Right forelimb (tissue), 1 donor: ENCODE measurements around the gene SLC16A11.
"Not testable (repeated sequence)": the region's sequence is repeated elsewhere in the genome, so short reads cannot be mapped to it uniquely, and the experiment has no call there.

Experiments
- DNase-seq: peaks from one replicate; pipeline ENCODE4 v3.0.0-alpha.2; 2018

The SLC16A11 gene, protein sequence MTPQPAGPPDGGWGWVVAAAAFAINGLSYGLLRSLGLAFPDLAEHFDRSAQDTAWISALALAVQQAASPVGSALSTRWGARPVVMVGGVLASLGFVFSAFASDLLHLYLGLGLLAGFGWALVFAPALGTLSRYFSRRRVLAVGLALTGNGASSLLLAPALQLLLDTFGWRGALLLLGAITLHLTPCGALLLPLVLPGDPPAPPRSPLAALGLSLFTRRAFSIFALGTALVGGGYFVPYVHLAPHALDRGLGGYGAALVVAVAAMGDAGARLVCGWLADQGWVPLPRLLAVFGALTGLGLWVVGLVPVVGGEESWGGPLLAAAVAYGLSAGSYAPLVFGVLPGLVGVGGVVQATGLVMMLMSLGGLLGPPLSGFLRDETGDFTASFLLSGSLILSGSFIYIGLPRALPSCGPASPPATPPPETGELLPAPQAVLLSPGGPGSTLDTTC

DNA sequence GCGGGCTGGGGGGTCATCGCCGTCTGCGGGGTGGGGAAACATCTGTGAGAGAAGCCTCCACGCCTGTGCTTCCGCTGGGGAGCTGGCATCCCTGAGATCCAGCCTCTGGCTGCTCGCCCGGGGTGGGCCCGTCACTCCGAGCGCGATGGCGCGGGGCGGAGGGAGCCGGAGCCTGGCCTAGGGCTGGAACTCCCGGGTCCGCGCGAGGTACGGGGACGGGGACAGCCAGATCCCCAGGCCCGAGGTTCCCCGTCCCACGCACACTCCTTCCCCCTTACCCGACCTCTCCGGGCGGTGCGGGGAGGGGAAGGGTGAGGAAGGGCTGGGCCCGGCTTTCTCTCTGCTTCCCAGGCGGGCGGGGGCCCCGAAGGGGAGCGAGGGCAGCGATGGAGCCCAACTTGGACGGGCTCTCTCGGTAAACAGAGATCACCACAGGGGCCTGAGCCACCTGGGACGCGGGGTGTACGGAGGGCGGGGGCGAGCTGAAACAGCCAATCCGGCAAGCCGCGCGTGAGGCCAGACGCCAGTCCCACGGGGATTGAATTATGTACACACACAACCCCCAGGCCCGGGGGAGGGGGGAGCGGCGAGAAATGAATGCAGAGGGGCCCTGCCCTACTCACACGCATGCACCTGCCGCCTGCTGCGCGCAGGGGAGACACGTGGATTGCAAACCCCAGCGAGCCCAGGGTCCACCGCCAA lies at the start of gene SLC16A11:
SLC16A11 (minus strand) TSS at position 596 of the 702 bp plus-strand sequence; CDS start at position 17, 579 bp downstream.
- peak; percentile 74 for DNase-seq

DNA sequence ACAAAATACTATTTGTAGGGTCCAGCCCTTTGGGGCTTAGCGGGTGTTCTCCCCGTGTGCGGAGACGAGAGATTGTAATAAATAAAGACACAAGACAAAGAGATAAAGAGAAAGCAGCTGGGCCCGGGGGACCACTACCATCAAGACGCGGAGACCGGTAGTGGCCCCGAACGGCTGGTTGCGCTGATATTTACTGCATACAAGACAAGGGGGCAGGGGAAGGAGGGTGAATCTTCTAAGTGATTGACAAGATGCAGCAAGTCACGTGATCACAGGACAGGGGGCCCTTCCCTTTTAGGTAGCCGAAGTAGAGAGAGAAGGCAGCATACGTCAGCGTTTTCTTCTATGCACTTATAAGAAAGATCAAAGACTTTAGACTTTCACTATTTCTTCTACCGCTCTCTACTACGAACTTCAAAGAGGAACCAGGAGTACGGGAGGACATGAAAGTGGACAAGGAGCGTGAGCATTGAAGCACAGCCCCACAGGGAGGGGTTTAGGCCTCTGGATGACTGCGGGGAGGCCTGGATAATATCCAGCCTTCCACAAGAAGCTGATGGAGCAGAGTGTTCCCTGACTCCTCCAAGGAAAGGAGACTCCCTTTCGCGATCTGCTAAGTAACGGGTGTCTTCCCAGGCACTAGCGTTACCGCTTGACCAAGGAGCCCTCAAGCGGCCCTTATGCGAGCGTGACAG lies 47.6 kb upstream of the SLC16A11 start:
- DNase-seq = not testable (repeated sequence)

DNA sequence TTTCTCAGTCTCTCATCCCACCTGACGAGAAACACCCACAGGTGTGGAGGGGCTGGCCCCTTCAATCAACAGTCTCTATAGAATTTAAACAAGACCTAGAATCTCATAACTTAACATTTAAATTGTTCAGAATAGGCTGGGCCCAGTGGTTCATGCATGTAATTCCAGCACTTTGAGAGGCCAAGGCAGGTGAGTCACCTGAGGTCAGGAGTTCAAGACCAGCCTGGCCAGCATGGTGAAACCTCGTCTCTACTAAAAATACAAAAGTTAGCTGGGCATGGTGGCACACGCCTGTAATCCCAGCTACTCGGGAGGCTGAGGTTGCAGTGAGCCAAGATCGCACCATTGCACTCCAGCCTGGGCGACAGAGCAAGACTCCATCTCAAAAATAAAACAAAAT lies 45.7 kb upstream of the SLC16A11 start:
- not testable (repeated sequence) for DNase-seq

DNA sequence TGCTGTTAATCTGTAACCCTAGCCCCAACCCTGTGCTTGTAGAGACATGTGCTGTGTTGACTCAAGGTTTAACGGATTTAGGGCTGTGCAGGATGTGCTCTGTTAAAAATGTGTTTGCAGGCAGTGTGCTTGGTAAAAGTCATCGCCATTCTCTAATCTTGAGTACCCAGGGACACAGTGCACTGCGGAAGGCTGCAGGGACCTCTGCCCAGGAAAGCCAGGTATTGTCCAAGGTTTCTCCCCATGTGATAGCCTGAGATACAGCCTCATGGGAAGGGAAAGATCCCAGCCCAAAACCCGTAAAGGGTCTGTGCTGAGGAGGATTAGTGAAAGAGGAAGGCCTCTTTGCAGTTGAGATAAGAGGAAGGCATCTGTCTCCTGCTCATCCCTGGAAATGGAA lies 44.5 kb upstream of the SLC16A11 start:
- DNase-seq = not testable (repeated sequence)

DNA sequence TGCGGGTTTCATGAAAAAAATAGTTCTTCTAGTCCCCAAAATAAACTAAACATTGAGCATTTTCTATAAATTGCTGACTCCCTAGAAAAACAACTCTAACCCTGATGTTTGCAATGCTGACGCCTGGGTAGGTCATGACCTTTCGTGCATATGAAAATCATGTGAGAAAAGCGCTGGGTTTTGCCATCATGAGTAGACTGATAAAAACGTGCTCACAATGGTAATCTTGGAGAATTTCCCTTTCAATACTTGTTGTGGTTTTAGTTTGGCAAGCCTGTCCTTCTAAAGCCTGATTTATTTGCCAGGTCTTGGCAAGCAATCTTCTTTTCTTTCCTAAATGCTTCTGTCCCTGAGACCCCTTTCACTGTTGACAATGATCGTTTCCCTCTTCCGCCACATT lies 40.2 kb upstream of the SLC16A11 start:
- DNase-seq = no peak

DNA sequence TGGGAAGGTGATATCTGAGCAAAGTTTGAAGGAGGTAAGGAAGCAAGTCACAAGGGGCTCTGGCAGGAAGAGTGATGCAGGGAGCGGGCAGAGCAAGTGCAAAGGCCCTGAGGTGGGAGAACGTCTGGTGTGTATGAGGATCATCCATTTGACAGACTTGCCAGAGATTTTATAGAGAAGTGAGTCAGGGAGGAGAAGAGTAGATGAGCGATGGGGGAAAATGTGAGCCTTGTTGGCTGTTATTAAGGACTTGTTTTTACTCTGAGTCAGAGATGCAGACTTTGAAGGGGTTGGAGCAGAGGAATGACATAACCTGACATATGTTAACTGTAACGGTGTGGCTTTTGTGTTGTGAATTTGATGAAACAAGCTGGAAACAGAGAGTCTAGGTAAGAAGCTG lies 39.7 kb upstream of the SLC16A11 start:
- no peak for DNase-seq

DNA sequence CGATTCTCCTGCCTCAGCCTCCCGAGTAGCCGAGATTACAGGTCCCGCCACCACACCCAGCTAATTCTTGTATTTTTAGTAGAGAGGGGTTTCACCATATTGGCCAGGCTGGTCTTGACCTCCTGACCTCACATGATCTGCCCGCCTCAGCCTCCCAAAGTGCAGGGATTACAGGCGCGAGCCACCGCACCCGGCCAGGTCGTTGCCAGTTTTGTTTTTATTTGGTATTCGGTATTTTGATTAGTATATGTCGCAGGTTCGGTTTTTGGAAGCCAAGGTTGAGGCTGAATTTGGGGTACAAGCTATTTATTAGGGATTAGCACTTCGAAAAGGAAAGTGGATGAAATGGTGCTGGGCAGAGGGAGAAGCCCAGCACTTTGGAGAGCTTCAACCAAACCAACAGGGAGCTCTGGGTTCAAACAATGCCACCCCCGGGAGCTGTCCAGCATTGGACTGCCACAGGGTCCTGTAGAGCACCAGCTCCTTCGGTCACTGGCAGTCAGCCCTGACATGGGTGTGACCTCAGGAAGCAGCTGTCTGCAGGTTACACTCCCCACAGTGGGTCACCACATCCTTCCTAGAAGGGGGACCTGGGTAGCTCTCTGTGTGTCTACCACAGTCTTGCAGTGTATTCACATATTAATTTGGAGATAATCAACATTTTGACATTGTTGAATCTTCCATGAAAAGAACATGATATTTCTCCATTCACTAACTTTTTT lies 37.6 kb upstream of the SLC16A11 start:
- no peak for DNase-seq

DNA sequence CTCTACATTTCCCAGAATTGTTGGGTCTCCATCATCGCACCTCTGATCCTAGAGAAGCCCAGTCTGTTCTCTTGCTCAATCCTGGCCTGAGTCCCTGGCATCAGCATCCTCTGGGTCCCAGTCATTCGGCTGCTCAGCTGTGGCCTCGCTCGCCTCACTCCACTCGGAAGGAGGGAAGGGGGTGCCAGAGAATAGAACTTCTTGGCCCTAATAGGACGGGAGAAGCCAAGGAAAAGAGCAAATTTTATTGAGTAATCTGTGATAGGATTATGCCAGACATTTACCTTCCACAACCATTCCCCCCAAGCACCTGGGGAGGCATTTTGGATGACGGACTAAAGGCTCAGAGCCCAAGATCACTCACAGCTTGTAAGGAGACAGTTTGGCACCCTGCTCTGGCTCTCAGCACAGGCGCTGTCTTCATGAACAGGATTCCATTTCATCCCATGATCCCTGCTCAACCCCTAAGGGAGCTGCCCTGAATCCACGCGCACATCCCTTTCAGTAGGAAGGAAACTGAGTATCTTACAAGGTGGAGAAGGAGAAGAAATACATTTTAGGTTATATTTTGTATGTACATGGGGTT lies 36.7 kb upstream of the SLC16A11 start:
- DNase-seq = no peak

DNA sequence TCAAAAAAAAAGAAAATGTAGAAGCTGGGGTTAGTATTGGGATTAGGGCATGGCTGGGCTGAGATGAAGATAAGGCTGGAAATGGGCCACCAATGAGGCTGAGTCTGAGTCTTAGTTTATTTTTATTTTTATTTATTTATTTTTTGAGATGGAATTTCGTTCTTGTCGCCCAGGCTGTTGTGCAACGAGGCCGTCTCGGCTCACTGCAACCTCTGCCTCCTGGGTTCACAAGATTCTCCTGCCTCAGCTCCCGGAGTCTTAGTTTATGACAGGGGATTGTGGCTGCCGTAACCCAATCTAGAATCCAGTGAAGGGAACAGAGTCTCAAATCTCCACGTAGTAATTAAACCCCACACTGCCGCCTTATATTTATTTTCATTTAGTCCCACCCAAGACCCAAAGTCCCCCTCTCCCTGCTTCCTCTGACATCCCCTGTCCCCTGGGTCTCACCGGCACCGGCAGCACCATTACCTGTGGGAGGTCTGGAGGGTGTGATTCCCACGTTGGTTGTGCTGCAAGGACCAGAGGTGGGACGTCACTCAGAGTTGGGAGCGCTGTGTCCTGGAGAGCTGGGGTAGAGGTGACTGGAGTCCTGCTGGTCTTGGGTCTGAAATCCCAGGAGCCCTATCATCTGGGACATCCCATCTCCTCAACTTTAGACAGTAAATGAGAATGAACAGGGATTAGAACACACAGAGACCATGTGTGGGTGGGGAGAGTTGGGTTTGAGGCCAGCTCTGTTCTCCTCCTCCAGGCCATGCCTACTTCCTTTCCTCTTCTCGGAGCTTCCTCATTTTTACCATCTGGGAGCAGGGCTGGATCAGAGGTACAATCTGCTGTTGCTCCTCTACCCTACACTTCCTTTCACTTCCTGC lies 35.9 kb upstream of the SLC16A11 start, which contains the start of gene CLEC10A:
CLEC10A (minus strand) TSS at position 671 of the 875 bp plus-strand sequence. CDS start 1,439 bp downstream, outside the sequence.
- DNase-seq = no peak

DNA sequence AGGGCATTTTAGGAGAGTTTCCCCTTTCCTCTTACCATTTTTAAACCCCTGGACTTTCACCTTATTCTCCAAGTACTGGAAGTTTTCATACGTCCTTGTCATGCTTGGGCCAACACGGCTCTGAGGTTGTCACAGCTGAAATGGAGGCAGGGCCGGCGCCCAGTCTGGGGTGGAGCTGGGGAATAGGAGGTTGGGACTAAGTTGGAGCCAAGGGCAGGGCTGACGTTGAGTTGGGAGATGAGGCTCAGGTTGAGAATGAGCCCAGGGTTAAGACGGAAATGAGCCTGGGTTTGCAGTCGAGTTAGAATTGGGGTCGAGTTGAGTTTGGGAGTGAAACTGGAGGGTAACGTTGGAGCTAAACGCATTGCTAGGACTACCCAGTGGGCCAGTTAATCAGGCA lies 34.8 kb upstream of the SLC16A11 start:
- no peak for DNase-seq

DNA sequence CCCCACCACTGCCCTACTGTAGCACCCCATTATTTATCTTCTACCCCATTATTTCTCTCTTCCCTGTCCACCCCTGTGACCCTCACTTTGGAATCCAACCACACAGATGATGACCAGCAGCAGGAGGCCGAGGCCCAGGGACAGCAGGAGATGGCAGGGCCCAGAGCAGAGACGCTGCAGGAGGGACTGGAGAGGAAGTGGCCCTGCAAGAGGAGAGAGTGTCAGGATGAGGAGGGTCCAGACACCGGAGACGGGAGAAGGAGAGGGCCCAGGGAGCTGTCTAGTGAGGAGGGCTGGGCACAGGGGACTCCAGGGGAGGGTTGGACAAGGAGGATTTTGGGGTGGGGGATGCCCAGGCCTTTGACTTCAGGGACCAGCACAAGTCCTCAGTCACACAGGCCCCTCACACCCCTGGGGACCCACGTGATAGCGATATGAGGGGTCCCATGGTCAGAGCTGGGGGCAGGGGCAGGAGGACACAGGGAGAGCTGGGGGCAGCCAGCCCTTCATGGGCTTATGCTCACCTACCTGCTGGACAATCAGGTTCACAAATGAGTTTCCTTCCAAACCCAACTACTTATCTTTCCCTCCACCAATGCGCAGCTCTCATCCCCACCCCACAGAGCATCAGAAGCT lies 34.1 kb upstream of the SLC16A11 start:
- DNase-seq = no peak

DNA sequence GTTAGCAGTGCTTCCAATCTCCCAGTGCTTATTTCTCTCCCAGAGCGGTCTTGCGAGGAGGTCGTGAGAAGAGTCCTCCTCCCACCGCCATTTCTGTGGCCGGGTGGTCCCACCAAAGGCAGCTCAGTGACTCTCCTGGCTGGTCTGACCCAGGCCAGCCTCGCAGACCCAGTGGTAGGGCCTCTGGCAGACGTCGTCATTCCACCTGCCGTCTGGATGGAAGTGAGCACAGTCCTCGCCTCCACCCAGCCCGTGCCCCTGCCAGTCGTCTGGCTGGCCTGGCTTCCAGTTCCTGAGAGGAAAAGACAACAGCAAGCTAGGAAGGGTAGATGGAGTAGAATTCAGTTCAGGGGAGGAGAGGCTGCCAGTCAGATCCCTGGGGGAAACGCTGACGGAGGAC lies 31.0 kb upstream of the SLC16A11 start:
- no peak for DNase-seq

DNA sequence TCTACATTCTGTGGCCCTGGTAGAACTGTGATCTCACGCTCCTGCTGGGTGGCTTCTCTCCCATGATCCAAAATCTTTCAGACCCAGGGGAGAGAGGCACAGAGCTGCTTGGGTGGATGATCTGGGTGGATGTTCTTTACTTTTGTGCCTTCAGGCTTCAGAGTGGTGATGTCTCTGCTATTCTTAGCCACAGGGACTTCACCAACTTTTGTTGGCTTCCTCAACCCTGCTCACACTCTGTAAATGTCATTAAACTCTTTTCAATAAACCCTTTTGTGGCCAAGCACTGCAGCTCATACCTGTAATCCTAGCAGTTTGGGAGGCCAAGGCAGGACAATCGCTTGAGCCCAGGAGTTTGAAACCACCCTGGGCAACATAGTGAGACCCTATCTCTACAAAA lies 28.5 kb upstream of the SLC16A11 start:
- DNase-seq = no peak

DNA sequence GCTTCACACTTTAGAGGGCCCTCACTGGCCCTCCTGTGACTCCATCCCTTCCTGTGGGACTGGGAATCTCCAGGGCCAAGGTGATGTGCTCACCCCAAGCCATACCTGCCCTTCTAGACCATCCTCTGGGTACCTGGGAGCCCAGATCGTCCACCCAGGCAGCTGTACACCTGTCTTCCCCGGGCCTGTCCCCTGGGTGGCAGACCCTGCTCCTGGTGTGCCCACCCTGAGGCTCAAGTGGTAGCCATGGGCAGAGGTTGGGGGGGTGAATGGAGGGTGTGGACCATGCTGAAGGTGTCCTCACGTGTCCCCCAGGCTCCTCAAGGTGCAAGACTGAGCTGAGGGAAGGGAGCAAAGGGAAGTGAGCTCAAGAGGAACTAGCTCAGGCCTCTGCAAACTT lies 26.8 kb upstream of the SLC16A11 start:
- DNase-seq = no peak

DNA sequence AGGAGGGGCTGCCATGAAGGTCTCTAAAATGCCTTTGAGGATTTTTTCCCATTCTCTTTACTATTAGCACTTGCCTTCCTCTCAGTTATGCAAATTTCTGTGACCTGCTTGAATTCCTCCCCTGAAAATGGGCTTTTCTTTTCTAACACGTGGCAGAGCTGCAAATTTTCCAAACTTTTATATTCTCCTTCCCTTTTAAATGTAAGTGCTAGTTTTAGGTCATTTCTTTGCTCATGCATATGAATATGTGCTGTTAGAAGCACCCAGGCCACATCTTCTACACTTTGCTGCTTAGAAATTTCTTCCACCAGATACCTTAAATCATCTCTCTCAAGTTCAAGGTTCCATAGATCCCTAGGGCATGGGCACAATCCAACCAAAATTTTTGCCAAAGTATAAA lies 24.4 kb upstream of the SLC16A11 start:
- DNase-seq = no peak

DNA sequence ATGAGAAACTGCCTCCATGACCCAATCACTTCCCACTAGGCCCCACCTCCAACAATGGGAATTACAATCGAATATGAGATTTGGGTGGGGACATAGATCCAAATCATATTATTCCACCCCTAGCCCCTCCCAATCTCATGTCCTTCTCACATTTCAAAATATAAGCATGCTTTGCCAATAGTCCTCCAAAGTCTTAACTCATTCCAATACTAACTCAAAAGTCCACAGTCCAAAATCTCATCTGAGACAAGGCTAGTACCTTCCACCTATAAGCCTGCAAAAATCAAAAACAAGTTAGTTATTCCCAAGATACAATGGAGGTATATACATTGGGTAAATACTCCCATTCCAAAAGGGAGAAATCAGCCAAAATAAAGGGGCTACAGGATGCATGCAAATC lies 23.3 kb upstream of the SLC16A11 start:
- no peak for DNase-seq

DNA sequence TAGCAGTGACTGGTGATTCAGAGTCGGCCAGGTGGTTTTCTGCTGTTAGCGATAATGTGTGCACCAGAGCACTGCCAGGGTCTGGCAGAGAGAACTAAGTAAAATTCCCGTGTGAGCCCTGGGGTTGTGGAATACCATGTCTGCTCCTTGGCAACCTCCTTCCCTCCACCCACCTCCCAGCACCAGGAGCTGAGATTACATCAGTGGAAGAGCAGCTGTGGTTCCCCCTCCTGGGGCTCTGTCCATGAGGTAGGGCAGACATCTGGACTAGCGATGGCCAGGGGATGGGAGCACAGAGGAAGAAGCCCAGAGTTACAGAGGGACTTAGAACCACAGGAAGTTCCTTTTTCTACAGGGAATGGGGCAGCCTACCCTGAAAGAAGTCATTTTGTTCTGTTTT lies 20.4 kb upstream of the SLC16A11 start:
- DNase-seq = no peak

DNA sequence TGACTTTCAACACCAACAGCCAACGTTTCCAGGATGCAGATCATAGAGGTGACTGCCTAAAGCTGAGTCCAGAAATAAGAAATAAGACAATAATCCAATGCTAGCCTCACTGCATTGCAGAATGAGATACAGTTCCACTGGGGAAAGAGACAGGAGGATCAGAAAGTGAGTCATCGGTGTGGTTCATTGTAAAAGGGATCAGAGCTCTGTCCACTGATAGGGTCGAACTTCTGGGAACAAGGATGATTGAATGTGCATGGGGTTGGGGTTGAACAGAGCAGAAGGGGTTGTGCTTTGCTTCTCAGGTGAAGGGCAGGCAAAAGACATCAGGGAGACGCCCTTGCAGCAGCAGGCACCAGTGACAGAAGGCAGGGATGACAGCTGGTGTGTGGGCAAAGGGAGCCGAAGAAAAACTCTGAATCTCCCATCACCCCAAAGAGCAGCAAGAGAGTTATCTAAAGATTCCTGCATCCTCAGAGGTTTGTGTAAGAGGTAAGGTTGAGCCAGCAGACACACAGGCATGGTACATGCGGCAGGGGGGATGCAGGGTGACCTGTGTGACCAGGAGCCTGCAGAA lies 19.7 kb upstream of the SLC16A11 start:
- DNase-seq = no peak

DNA sequence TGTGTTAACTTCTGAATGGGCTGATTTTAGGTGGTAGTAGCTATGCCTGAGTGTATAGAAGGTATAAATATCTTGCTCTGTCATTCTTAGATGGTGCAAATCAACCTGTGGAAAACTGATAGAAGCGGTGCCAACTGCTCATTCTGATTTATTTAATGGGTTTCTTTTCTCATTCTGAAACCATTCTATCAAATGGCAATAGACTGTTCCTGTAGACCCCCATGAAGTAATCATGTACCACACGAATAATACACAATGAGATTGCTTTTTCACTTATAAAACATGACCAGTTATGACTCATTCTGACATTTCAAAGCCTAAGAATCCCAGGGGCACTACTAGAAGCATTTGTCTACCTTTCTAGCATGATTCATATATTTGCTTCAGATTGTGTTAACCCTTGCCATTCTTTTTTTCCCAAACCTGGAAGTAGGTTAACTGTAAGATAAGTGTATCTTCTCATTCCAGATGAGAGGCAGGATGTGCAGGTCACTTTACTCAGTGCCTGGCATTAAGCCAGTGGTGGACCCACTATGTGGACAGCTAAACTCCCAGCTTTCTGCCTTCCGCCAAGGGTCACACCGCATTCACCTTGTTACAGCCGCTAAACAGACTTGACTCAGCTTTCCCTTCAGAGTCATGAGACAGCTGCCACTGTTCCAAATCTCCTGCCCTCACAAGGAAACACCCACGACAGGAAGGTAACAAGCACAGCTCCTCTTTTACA lies 16.4 kb upstream of the SLC16A11 start:
- DNase-seq = no peak
